BJ (cell line): Measurements from ENCODE around the gene MLPH. TPM values are rescaled to one million over a fixed set of nuclear protein-coding genes. Genes with fewer than 3 reads are reported as not detected.
A peak's percentile ranks its signal among the peaks of the same experiment; 100 is the strongest.

ENCODE experiments used
- CTCF ChIA-PET: fragments of 350-600 bp; formaldehyde crosslinking; extraction: SDS; loops from one replicate; lab custom pipeline; 2021; ENCODE audit warnings: antibody characterized with exemption, inconsistent platforms; lab: Yijun Ruan, JAX
- POLR2A ChIA-PET: fragments of 300-600 bp; sonication (Branson Sonifier 250); formaldehyde crosslinking; extraction: SDS; loops from one replicate; lab custom pipeline; 2021; ENCODE audit warnings: antibody characterized with exemption; lab: Charles Lee
- DNase-seq: peaks from one replicate; pipeline ENCODE4 v3.0.0-alpha.2; 2011; ENCODE audit warnings: low read depth
- H3K27me3 ChIP-seq: 2 replicates; pipeline ENCODE4 v1.6.0; 2011; ENCODE audit warnings: low read length; ENCODE audit not compliant: control insufficient read depth, insufficient read depth
- H3K36me3 ChIP-seq: 2 replicates; pipeline ENCODE4 v1.5.1; 2011; ENCODE audit warnings: low read length; ENCODE audit not compliant: control insufficient read depth, insufficient read depth
- H3K4me3 ChIP-seq: 2 replicates; pipeline ENCODE4 v1.5.1; 2011; ENCODE audit warnings: low read depth, mild to moderate bottlenecking, control low read depth, low read length
- CTCF ChIP-seq: IDR thresholded peaks from 2 replicates; pipeline ENCODE4 v1.5.1; 2011; ENCODE audit warnings: low read depth, mild to moderate bottlenecking, control low read depth, inconsistent platforms, low read length, moderate library complexity; ENCODE audit not compliant: insufficient read depth
- polyA plus RNA-seq: library from polyadenylated mRNA; depleted of rRNA; stranded (reverse); fragments of >200 nt; gene quantifications from 2 replicates; pipeline ENCODE4 v1.2.3, GENCODE V29; 2011

The MLPH gene
- polyA plus RNA-seq, 1 experiment, result 18.5 TPM

GRCh38 chr2:237540823-237541222, 53.8 kb downstream of the MLPH start:
- POLR2A ChIA-PET, result no interaction called here
- Histone ChIP-seq H3K36me3 (peaks cover 5% of the 10 kb centered on the region), H3K4me3 (no peak overlapping the region), H3K27me3 (no peaks in the 10 kb centered on the region)
- CTCF ChIA-PET, result interaction anchor here (1.0 to 2.9 kb wide), 3 partner anchors 28 to 69 kb away, joined by 4 to 18 read pairs (median 4); no protein-coding TSS in a partner anchor
- DNase-seq, result peak; percentile 25
- no peak for TF ChIP-seq CTCF

- CTCF ChIA-PET, result interaction anchor here (1.0 to 1.2 kb wide), 2 partner anchors 28 to 70 kb away, joined by 4 read pairs; no protein-coding TSS in a partner anchor
- POLR2A ChIA-PET, result no interaction called here
These were observed 54.2 kb downstream of the MLPH start for GRCh38 chr2:237541243-237541642.

GRCh38 chr2:237542001-237542704, 55.1 kb downstream of the MLPH start:
- TF ChIP-seq CTCF, result no peak
- H3K27me3 ChIP-seq, result no peaks in the 10 kb centered on the region
- ChIA-PET CTCF (no interaction called here), POLR2A (no interaction called here)
- peaks cover 10% of the 10 kb centered on the region for H3K36me3 ChIP-seq
- DNase-seq, result no peak
- H3K4me3 ChIP-seq, result no peak overlapping the region

More at GRCh38 chr2:237541243-237541642, 54.2 kb downstream of the MLPH start:
- DNase-seq, result no peak
- Histone ChIP-seq H3K27me3 (no peaks in the 10 kb centered on the region), H3K36me3 (peaks cover 5% of the 10 kb centered on the region), H3K4me3 (no peak overlapping the region)
- no peak for TF ChIP-seq CTCF

- CTCF ChIA-PET, result interaction anchor here (1.7 kb wide), 1 partner anchor 34 kb away, joined by 6 read pairs; no protein-coding TSS in a partner anchor
- Histone ChIP-seq H3K36me3 (peaks cover 16% of the 10 kb centered on the region), H3K4me3 (no peak overlapping the region), H3K27me3 (no peaks in the 10 kb centered on the region)
- POLR2A ChIA-PET, result no interaction called here
- TF ChIP-seq CTCF, result no peak
- no peak for DNase-seq
These were observed 59.2 kb downstream of the MLPH start for GRCh38 chr2:237546040-237546875.

- Histone ChIP-seq H3K4me3 (no peak overlapping the region), H3K27me3 (no peaks in the 10 kb centered on the region), H3K36me3 (peaks cover 19% of the 10 kb centered on the region)
- DNase-seq, result no peak
- POLR2A ChIA-PET, result no interaction called here
- CTCF ChIA-PET, result interaction anchor here (1.7 kb wide), 1 partner anchor 35 kb away, joined by 6 read pairs; no protein-coding TSS in a partner anchor
- TF ChIP-seq CTCF, result no peak
These were observed 59.9 kb downstream of the MLPH start for GRCh38 chr2:237546876-237547395.
